GM18499 (cell line): ENCODE measurements around the gene DTWD1.
A peak's percentile ranks its signal among the peaks of the same experiment; 100 is the strongest.
"Not testable (repeated sequence)": the region's sequence is repeated elsewhere in the genome, so short reads cannot be mapped to it uniquely, and the experiment has no call there.

Experiments
- ATAC-seq: cut with Tn5 transposase; IDR thresholded peaks from one replicate; pipeline ENCODE4 v1.9.1; 2021; ENCODE audit warnings: moderate number of reproducible peaks; ENCODE audit not compliant: insufficient read depth, unreplicated experiment

DTWD1 gene

GRCh38 chr15:49620658-49621368 is at the start of gene DTWD1, which contains the start of gene FAM227B:
DTWD1 (plus strand) TSS chr15:49621048; CDS start chr15:49625168, 4,120 bp downstream.
FAM227B (minus strand) TSS chr15:49620818; CDS start chr15:49615171, 5,647 bp downstream.
- ATAC-seq: peak; percentile 97

- no peak for ATAC-seq
These were observed 47.4 kb upstream of the DTWD1 start for GRCh38 chr15:49573421-49573820.

- no peak for ATAC-seq
These were observed 31.8 kb upstream of the DTWD1 start for GRCh38 chr15:49589030-49589429.

GRCh38 chr15:49592829-49593316 is 28.0 kb upstream of the DTWD1 start:
- ATAC-seq: not testable (repeated sequence)

- no peak for ATAC-seq
These were observed 16.0 kb upstream of the DTWD1 start for GRCh38 chr15:49604625-49605409.

- ATAC-seq: no peak
These were observed 15.3 kb upstream of the DTWD1 start for GRCh38 chr15:49605588-49605987.

- no peak for ATAC-seq
These were observed 14.3 kb upstream of the DTWD1 start for GRCh38 chr15:49606594-49606993.

- no peak for ATAC-seq
These were observed 10.5 kb upstream of the DTWD1 start for GRCh38 chr15:49610157-49610918.

GRCh38 chr15:49612240-49612639 is 8.6 kb upstream of the DTWD1 start:
- ATAC-seq: not testable (repeated sequence)

- ATAC-seq: no peak
These were observed 1.6 kb upstream of the DTWD1 start for GRCh38 chr15:49619226-49619625.

GRCh38 chr15:49620199-49620598 is 649 bp upstream of the DTWD1 start:
- no peak for ATAC-seq

GRCh38 chr15:49621401-49621811 is 558 bp downstream of the DTWD1 start:
- ATAC-seq: no peak

- ATAC-seq: no peak
These were observed 1.0 kb downstream of the DTWD1 start for GRCh38 chr15:49621887-49622286.

- ATAC-seq: no peak
These were observed 1.7 kb downstream of the DTWD1 start for GRCh38 chr15:49622561-49622960.

- no peak for ATAC-seq
These were observed 3.2 kb downstream of the DTWD1 start for GRCh38 chr15:49624056-49624455.

- ATAC-seq: no peak
These were observed 4.7 kb downstream of the DTWD1 start for GRCh38 chr15:49625460-49626036.

GRCh38 chr15:49627407-49627877 is 6.6 kb downstream of the DTWD1 start:
- no peak for ATAC-seq

- ATAC-seq: no peak
These were observed 7.5 kb downstream of the DTWD1 start for GRCh38 chr15:49628379-49628778.

- ATAC-seq: no peak
These were observed 17.0 kb downstream of the DTWD1 start for GRCh38 chr15:49637857-49638256.

GRCh38 chr15:49644364-49644794 is 23.5 kb downstream of the DTWD1 start:
- ATAC-seq: no peak
